K562 (cell line): Measurements from ENCODE around the gene CD48. TPM values are rescaled to one million over a fixed set of nuclear protein-coding genes. Genes with fewer than 3 reads are reported as not detected.

ENCODE experiments used
- ATAC-seq: fragments of 200-7000 bp; cut with Tn5 transposase; 3 replicates; pipeline ENCODE4 v1.9.1; 2020; ENCODE audit warnings: moderate library complexity
- BruUV-seq: library from RNA; stranded (reverse); fragments of 400-500 nt; replicated peaks from 2 replicates; lab custom pipeline; 2021; lab: Mats Ljungman, UMichigan
- CTCF ChIA-PET: fragments of 300-600 bp; formaldehyde crosslinking; extraction: SDS; loops from one replicate; lab custom pipeline; 2021; ENCODE audit warnings: low intra/inter-chr PET ratio; lab: Yijun Ruan, JAX
- POLR2A ChIA-PET: fragments of 300-600, 350-650 bp; sonication (Branson Sonifier 250); formaldehyde crosslinking; extraction: SDS; loops from one replicate; lab custom pipeline; 2021; ENCODE audit warnings: antibody characterized with exemption, inconsistent platforms; lab: Yijun Ruan, JAX
- DNase-seq, 4 experiments: peaks; one replicate each; pipeline versions ENCODE4 v3.0.0 to v3.0.0-alpha.2; 2011 to 2018; ENCODE audit warnings: low spot score in 3 of 4, mixed read lengths in 3 of 4; ENCODE audit errors: extremely low read depth in 1 of 4
- FAIRE-seq: peaks from 2 replicates; lab custom pipeline; 2011; peaks lifted over from hg19 to GRCh38; lab: Jason Lieb, UNC
- H2AFZ ChIP-seq: 2 replicates; pipeline ENCODE4 v1.6.0; 2011; ENCODE audit warnings: low read depth, low read length, control low read depth, inconsistent platforms
- H3K27ac ChIP-seq: fragments of 200-600 bp; 3 replicates; pipeline ENCODE4 v1.8.0; 2011; ENCODE audit warnings: low read depth, mild to moderate bottlenecking, control low read depth, inconsistent platforms, low read length, moderate library complexity, mixed read lengths; ENCODE audit errors: extremely low read depth
- H3K27me3 ChIP-seq, 2 experiments: fragments of 300-600 bp in 1 of 2; 2 replicates in 1 of 2; 3 replicates in 1 of 2; pipeline versions ENCODE4 v1.6.0 to v1.8.0; 2011; ENCODE audit warnings: inconsistent platforms in 2 of 2, low read length in 2 of 2, mild to moderate bottlenecking in 1 of 2, mixed read lengths in 1 of 2, moderate library complexity in 1 of 2; ENCODE audit not compliant: control insufficient read depth in 2 of 2, insufficient read depth in 2 of 2
- H3K36me3 ChIP-seq: fragments of 300-600 bp; 3 replicates; pipeline ENCODE4 v1.8.0; 2011; ENCODE audit warnings: mild to moderate bottlenecking, low read length, inconsistent platforms; ENCODE audit not compliant: control insufficient read depth, insufficient read depth
- H3K4me1 ChIP-seq, 2 experiments: fragments of 200-600 bp in 1 of 2; replicated peaks in 1 of 2; 2 replicates in 1 of 2; 3 replicates in 1 of 2; pipeline versions ENCODE4 v1.5.1 to v1.8.0; 2011; ENCODE audit warnings: inconsistent platforms in 2 of 2, low read length in 2 of 2, mild to moderate bottlenecking in 1 of 2, mixed read lengths in 1 of 2, moderate library complexity in 1 of 2; ENCODE audit not compliant: control insufficient read depth in 2 of 2, insufficient read depth in 2 of 2
- H3K4me2 ChIP-seq: 2 replicates; pipeline ENCODE4 v1.6.1; 2011; ENCODE audit warnings: low read length, control low read depth, inconsistent platforms, mixed read lengths; ENCODE audit not compliant: insufficient read depth
- H3K4me3 ChIP-seq: fragments of 200-600 bp; sonication (generic), shearing (Covaris generic); 2 replicates; pipeline ENCODE4 v1.5.1; 2016; ENCODE audit warnings: control low read depth, inconsistent platforms
- H3K79me2 ChIP-seq: fragments of 200-600 bp; 3 replicates; pipeline ENCODE4 v1.8.0; 2011; ENCODE audit warnings: low read length, inconsistent platforms; ENCODE audit not compliant: control insufficient read depth, insufficient read depth
- H3K9ac ChIP-seq, 2 experiments: 2 replicates each; pipeline versions ENCODE4 v1.6.0 to v1.6.1; 2011; ENCODE audit warnings: low read depth in 2 of 2, low read length in 2 of 2, control low read depth in 1 of 2, inconsistent platforms in 1 of 2, mild to moderate bottlenecking in 1 of 2, mixed read lengths in 1 of 2; ENCODE audit not compliant: insufficient read depth in 1 of 2
- H3K9me1 ChIP-seq: one replicate; pipeline ENCODE4 v1.6.0; 2011; ENCODE audit warnings: inconsistent platforms, mild to moderate bottlenecking, low read length, moderate library complexity; ENCODE audit not compliant: control insufficient read depth, insufficient read depth
- H3K9me3 ChIP-seq: replicated peaks from 2 replicates; pipeline ENCODE4 v1.5.1; 2011; ENCODE audit warnings: low read depth, low read length, inconsistent platforms; ENCODE audit not compliant: control insufficient read depth, insufficient read depth
- H4K20me1 ChIP-seq: replicated peaks from 2 replicates; pipeline ENCODE4 v1.6.1; 2011; ENCODE audit warnings: low read length, inconsistent platforms, mixed read lengths; ENCODE audit not compliant: control insufficient read depth, insufficient read depth
- ATF2 ChIP-seq: sonication (generic); formaldehyde crosslinking; IDR thresholded peaks from 2 replicates; pipeline ENCODE4 v1.8.1; 2022; ENCODE audit warnings: missing genetic modification reagents
- CCNT2 ChIP-seq: IDR thresholded peaks from 2 replicates; pipeline ENCODE4 v1.6.1; 2011; ENCODE audit warnings: borderline replicate concordance, low read depth, mild to moderate bottlenecking, moderate library complexity, mixed read lengths, low read length; ENCODE audit not compliant: insufficient read length; ENCODE audit errors: extremely low read depth
- CREB3L1 ChIP-seq: fragments of 450-650 bp; IDR thresholded peaks from 2 replicates; pipeline ENCODE4 v1.6.1; 2014; ENCODE audit warnings: low read depth, mild to moderate bottlenecking, moderate library complexity, borderline replicate concordance
- HOXB6 ChIP-seq: fragments of 250-450 bp; sonication (Bioruptor Pico); IDR thresholded peaks from 2 replicates; pipeline ENCODE4 v1.5.1; 2022; ENCODE audit warnings: mild to moderate bottlenecking, borderline replicate concordance
- KDM2B ChIP-seq: fragments of 250-450 bp; sonication (Bioruptor Pico); IDR thresholded peaks from 2 replicates; pipeline ENCODE4 v1.8.0; 2021; ENCODE audit warnings: mild to moderate bottlenecking, moderate library complexity
- MYBL2 ChIP-seq, 2 experiments: fragments of 450-650 bp in 1 of 2; sonication (generic) in 1 of 2; formaldehyde crosslinking in 1 of 2; IDR thresholded peaks; 2 replicates each; pipeline versions ENCODE4 v1.6.1 to v1.8.1; 2017 to 2022; ENCODE audit warnings: borderline replicate concordance in 1 of 2, inconsistent platforms in 1 of 2, low read depth in 1 of 2, mild to moderate bottlenecking in 1 of 2, missing genetic modification reagents in 1 of 2, moderate library complexity in 1 of 2
- NUFIP1 ChIP-seq: fragments of 450-650 bp; IDR thresholded peaks from 2 replicates; pipeline ENCODE4 v1.6.1; 2018; ENCODE audit not compliant: partially characterized antibody
- RB1 ChIP-seq: fragments of 450-650 bp; IDR thresholded peaks from 2 replicates; pipeline ENCODE4 v1.6.1; 2017; ENCODE audit warnings: low read depth, mild to moderate bottlenecking
- SREBF1 ChIP-seq: fragments of 150-350 bp; IDR thresholded peaks from 2 replicates; pipeline ENCODE4 v1.6.1; 2014; ENCODE audit warnings: antibody characterized with exemption, low read depth, low read length, borderline replicate concordance
- ZBED1 ChIP-seq: IDR thresholded peaks from 2 replicates; pipeline ENCODE4 v1.6.1; 2014
- ZBTB33 ChIP-seq: sonication (generic); formaldehyde crosslinking; IDR thresholded peaks from 2 replicates; pipeline ENCODE4 v1.8.1; 2023; ENCODE audit warnings: mild to moderate bottlenecking, missing genetic modification reagents
- ZFP30 ChIP-seq: fragments of 250-450 bp; sonication (Bioruptor Pico); IDR thresholded peaks from 2 replicates; pipeline ENCODE4 v1.8.0; 2022; ENCODE audit warnings: moderate library complexity, mild to moderate bottlenecking, inconsistent platforms, borderline replicate concordance
- ZNF24 ChIP-seq: fragments of 450-650 bp; IDR thresholded peaks from 2 replicates; pipeline ENCODE4 v1.6.1; 2016
- ZNF695 ChIP-seq: fragments of 450-650 bp; formaldehyde crosslinking; IDR thresholded peaks from 2 replicates; pipeline ENCODE4 v1.4.0; 2020; ENCODE audit warnings: mild to moderate bottlenecking, moderate library complexity
- ZNF75A ChIP-seq: fragments of 450-650 bp; formaldehyde crosslinking; IDR thresholded peaks from 2 replicates; pipeline ENCODE4 v1.4.0; 2020; ENCODE audit warnings: mild to moderate bottlenecking
- WGBS: fragments of 100-300 bp; shearing (Covaris generic); methylation state at CpG from one replicate; pipeline ENCODE4 v1.1.6; 2016; ENCODE audit warnings: low coverage, mixed read lengths; ENCODE audit not compliant: insufficient coverage; ENCODE audit errors: missing lambda C conversion rate; 5-methylcytosine and 5-hydroxymethylcytosine counted together
- in situ Hi-C: fragments of 300-500 bp; cut with MboI; formaldehyde crosslinking; loops from 4 replicates; pipeline ENCODE4 v1.15.0; 2018; ENCODE audit warnings: inconsistent platforms, mixed read lengths
- intact Hi-C: fragments of 100-400 bp; cut with micrococcal nuclease; formaldehyde crosslinking; loops from 2 replicates; pipeline ENCODE4 v1.14.2; 2022
- polyA plus RNA-seq, 8 experiments: library from polyadenylated mRNA; depleted of rRNA in 4 of 8; stranded (reverse) in 5 of 8; unstranded in 3 of 8; fragments of >200 nt; fragmentation: Nextera tagmentation in 2 of 8; fragmentation: Illumina TruSeq in 1 of 8; extraction: Ambion mirVana in 2 of 8; extraction: Trizol in 1 of 8; gene quantifications; 2 replicates each; pipeline versions ENCODE4 v1.2.1 to v1.2.3, GENCODE V29; 2011 to 2014; ENCODE audit warnings: inconsistent platforms in 1 of 8, missing spikeins in 1 of 8
- total RNA-seq, 7 experiments: library from RNA; depleted of rRNA in 6 of 7; stranded (reverse); fragments of >200 nt in 6 of 7; fragmentation: Illumina TruSeq in 2 of 7; extraction: Trizol in 2 of 7; gene quantifications; 2 replicates each; pipeline versions ENCODE4 v1.2.1 to v1.2.3, GENCODE V29; 2011 to 2021; ENCODE audit warnings: low replicate concordance in 1 of 7

The CD48 gene
- total and polyA plus RNA-seq, 9 of the 15 experiments (the other 6 are each of a cell fraction or from before 2014, with no cell fraction given): 0.10 to 0.42 (median 0.29) TPM; not detected in 3

DNA sequence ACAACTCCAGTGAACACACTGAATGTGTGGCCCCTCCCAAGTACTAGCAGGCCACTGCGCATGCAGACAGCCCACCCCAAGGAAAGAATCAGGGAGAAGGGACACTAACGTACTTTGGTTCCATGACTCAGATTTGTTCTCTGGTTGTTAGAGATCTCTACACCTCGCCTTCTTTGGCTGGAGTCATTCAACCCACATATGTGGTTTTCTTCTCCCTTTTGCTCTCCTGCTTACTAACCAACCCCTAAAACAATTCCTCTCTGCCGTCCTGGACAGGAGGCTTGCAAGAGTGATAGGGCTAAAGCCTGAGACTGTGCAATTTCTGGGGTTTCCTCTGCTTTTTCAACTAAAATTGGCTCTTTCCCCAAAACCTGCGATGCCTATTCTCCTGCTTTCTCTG is 5.7 kb upstream of the CD48 start:
- Histone ChIP-seq H3K4me1 (no peaks in the 10 kb centered on the region), H3K4me3 (no peak overlapping the region), H3K9ac (no peak overlapping the region), H3K27me3 (peaks cover 14 to 17% of the 10 kb centered on the region in 2 experiments; a peak in 4 of 5 replicates), H3K9me3 (no peaks in the 10 kb centered on the region), H4K20me1 (no peaks in the 10 kb centered on the region), H3K27ac (no peak overlapping the region), H3K9me1 (no peaks in the 10 kb centered on the region), H3K4me2 (no peak overlapping the region), H3K79me2 (no peaks in the 10 kb centered on the region), H2AFZ (no peak overlapping the region), H3K36me3 (no peaks in the 10 kb centered on the region)
- TF ChIP-seq MYBL2 (IDR thresholded peaks at IDR 0.05; ENCODE audit: low read depth) (no peak), MYBL2 (CRISPR knock-in tag; IDR thresholded peaks at IDR 0.05; ENCODE audit: borderline replicate concordance) (no peak), HOXB6 (no peak), ZNF695 (no peak), NUFIP1 (no peak), ATF2 (CRISPR knock-in tag) (no peak), ZBED1 (no peak), RB1 (no peak), ZNF24 (no peak), KDM2B (CRISPR knock-in tag) (no peak), ZFP30 (no peak), ZBTB33 (CRISPR knock-in tag) (no peak), SREBF1 (no peak), ZNF75A (CRISPR knock-in tag) (no peak), CREB3L1 (no peak), CCNT2 (no peak)
- FAIRE-seq (no peak), DNase-seq (no peak), ATAC-seq (no peak)
- CTCF ChIA-PET: no interaction called here
- intact Hi-C loops (no loop called here), in situ Hi-C loops (no loop called here)
- BruUV-seq: no TSS peak
- POLR2A ChIA-PET: interaction anchor here (1.1 kb wide), 1 partner anchor 9 kb away, joined by 4 read pairs; no protein-coding TSS in a partner anchor
- 6% methylated on average over 5 of the region's 5 CpGs for WGBS
